Activated T-helper 2 cell treated with anti-CD3 and anti-CD28 coated beads, Interferon-gamma antibody, Interleukin-2, Interleukin-4, amounts not matched to agents 10 μg/mL and 5 μg/mL and 100 μg/mL, durations not matched to agents 14 hours and 24 hours and 36 hours (primary cell): Measurements from ENCODE around the gene PLA2G4C. TPM values are rescaled to one million over a fixed set of nuclear protein-coding genes. Genes with fewer than 3 reads are reported as not detected.

Experiments
- total RNA-seq: library from RNA; stranded (reverse); gene quantifications from 2 replicates; pipeline ENCODE4 v1.2.3, GENCODE V29; 2022

PLA2G4C gene
- total RNA-seq, 1 donor from 2014 or later: 11.3 TPM

Other genes with a start within 250 kb of the PLA2G4C start
- not detected in 2 replicates for gene SULT2A1, start 224.5 kb downstream of the PLA2G4C start, total RNA-seq
- gene BSPH1, start 118.6 kb downstream of the PLA2G4C start, total RNA-seq: not detected in 2 replicates
- not detected in 2 replicates for gene ELSPBP1, start 116.2 kb downstream of the PLA2G4C start, total RNA-seq
- gene CABP5, start 66.7 kb downstream of the PLA2G4C start, total RNA-seq: not detected in 2 replicates
- 119 and 125 TPM in 2 replicates for gene LIG1, start 59.5 kb upstream of the PLA2G4C start, total RNA-seq
- gene ZSWIM9, start 59.9 kb upstream of the PLA2G4C start, total RNA-seq: 9.2 and 9.7 TPM in 2 replicates
- gene CARD8, start 145.1 kb upstream of the PLA2G4C start, total RNA-seq: 108 and 110 TPM in 2 replicates
- gene ZNF114, start 159.3 kb upstream of the PLA2G4C start, total RNA-seq: 0.37 and 0.94 TPM in 2 replicates
- gene EMP3, start 214.7 kb upstream of the PLA2G4C start, total RNA-seq: 318 and 329 TPM in 2 replicates